HG02973 (cell line): ENCODE results near the gene CLINT1.
"Not testable (repeated sequence)": the region's sequence is repeated elsewhere in the genome, so short reads cannot be mapped to it uniquely, and the experiment has no call there.

Experiments
- ATAC-seq: cut with Tn5 transposase; IDR thresholded peaks from one replicate; pipeline ENCODE4 v1.9.1; 2021; ENCODE audit warnings: moderate library complexity; ENCODE audit not compliant: unreplicated experiment

CLINT1 gene

GRCh38 chr5:157864067-157864466 is 5.1 kb upstream of the CLINT1 start:
- no peak for ATAC-seq

GRCh38 chr5:157862183-157862851 is 3.4 kb upstream of the CLINT1 start:
- no peak for ATAC-seq

- ATAC-seq, result peak; percentile 63
Observed at GRCh38 chr5:157860898-157861890, 2.2 kb upstream of the CLINT1 start.

DNA sequence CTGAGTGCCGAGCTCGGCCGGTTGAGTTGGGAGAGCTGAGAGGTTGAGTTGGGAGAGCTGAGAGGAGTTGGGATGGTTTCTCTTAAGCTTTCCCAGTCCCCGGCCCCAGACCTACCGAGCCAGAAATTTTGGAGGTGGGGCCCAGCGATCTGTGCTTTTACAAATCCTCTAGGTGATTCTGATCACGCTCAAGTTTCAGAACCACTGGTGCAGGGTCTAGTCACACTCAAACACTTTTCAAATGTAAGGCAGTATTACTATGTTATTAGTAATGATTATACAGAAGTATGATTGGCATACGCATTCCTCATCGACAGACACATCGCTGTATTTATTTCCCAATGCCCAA is 256 bp upstream of the CLINT1 start:
- no peak for ATAC-seq

DNA sequence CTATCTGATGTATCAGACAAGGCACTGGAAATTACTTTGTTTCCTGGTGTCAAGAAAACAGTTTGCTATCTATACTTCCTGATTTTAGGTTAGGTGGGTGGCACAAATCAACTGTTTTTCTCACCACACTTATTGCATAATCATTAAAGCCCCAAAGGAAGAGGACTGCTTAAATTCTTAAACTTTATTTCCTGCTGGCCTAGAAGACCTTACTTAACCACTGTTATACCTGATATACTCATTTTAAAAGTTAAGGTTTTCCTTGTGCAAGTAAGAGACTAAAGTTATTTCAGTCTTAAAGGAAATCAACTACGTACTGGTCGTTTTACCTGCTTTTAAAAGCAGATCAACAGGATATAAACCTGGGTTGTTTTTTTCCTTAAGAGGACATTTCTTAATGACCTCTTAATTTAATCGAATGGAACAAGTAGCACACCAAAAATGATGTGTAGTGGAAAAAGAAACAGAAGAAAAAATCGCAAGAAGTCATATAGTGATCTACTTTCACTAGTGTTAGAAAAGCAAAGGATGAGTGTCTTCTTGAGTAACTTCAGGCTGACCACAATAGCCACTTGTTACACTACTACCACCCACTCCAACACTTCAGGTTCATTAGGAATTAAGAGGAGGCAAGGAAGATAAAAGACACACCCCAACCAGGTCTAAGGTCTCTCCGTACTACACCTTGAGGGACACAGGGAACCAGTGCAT is 974 bp downstream of the CLINT1 start:
- ATAC-seq, result no peak

GRCh38 chr5:157855404-157855994 is 3.4 kb downstream of the CLINT1 start:
- no peak for ATAC-seq

DNA sequence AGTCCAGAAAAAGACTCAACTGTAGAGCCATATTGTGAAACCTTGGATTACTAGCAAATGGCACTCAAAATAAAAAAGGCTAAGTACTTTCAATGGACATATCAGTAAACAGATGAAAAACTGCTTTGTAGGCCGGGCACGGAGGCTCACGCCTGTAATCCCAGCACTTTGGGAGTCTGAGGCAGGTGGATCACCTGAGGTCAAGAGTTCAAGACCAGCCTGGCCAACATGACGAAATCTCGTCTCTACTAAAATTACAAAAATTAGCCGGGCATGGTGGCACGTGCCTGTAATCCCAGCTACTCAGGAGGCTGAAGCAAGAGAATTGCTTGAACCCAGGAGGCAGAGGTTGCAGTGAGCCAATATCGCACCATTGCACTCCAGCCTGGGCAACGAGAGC is 5.6 kb downstream of the CLINT1 start:
- ATAC-seq, result not testable (repeated sequence)

DNA sequence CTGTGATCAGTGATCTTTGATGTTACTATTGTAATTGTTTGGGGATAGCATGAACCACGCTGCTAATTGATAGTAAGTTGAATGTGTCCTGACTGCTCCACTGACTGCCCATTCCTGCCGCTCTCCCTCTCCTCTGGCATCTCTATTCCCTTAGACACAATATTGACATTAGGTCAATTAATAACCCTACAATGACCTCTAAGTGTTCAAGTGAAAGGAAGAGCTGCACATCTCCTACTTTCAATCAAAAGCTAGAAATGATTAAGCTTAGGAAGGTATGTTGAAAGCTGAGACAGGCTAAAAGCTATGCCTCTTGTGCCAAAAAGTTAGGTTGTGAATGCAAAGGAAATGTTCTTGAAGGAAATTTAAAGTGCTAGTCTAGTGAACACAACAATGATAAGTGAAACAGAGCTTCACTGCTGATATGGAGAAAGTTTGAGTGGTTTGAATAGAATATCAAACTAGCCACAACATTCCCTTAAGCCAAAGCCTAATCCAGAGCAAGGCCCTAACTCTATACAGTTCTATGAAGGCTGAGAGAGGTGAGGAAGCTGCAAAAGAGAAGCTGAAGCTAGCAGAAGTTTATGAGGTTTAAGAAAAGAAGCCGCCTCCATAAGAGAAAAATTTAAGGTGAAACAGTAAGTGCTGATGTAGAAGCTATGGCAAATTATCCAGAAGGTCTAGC is 12.9 kb downstream of the CLINT1 start:
- no peak for ATAC-seq

- ATAC-seq, result no peak
Observed at GRCh38 chr5:157842787-157843186, 16.2 kb downstream of the CLINT1 start.

GRCh38 chr5:157842185-157842584 is 16.8 kb downstream of the CLINT1 start:
- ATAC-seq, result no peak

- ATAC-seq, result no peak
Observed at GRCh38 chr5:157839157-157839795, 19.7 kb downstream of the CLINT1 start.

- ATAC-seq, result no peak
Observed at GRCh38 chr5:157836121-157836753, 22.7 kb downstream of the CLINT1 start.

DNA sequence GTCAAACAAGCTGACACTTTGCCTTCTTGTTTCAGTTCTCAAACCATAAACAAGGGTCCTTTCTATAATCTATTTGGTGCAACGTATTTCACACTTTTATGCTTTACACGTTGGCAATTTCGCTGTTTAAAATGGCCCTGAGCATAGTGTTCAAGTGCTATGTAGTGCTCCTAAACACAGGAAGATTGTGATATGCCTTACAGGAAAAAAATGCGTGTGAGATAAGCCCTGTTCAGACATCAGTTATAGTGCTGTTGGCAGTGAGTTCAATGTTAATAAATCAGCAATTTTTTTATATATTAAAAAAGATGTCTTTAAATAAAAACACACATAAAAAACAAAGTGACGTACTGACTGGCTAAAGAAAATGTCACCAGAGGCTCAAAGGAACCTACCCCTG is 23.9 kb downstream of the CLINT1 start:
- no peak for ATAC-seq

GRCh38 chr5:157828944-157829639 is 29.9 kb downstream of the CLINT1 start:
- ATAC-seq, result no peak

DNA sequence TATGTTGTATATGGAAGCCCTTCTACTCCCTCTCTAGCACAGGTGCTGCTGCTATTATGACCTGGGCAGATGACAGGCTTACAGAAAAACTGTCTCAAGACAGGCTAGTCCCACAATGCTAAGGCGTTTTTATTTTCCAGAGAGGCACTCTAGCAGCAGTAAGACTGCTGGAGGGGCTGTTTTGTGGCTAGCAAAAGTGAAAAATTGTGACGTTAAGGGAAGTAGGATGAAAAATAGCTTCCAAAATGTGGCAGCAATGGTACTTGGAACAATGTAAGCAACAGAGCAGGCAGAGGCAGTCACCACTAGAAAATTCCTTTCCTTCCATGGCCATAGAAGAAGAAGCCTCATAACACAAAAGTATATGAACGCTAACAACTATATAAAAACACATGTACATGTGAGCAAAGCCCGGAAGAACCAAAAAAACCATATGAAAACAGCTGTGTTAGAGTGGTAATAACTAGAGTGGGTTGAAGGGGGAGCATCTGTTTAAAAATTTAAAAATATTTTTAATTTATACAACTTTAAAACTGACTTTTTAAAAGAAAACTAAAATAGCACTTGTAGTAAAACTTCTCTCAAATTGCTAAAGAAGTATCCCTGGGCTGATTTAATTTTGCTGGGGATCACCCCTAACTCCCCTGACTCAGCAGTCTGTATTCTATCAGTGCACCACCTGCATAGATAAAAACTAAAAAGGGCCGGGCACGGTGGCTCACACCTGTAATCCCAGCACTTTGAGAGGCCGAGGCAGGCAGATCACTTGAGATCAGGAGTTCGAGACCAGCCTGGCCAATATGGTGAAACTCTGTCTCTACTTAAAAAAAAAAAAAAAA is 30.6 kb downstream of the CLINT1 start:
- ATAC-seq, result no peak

DNA sequence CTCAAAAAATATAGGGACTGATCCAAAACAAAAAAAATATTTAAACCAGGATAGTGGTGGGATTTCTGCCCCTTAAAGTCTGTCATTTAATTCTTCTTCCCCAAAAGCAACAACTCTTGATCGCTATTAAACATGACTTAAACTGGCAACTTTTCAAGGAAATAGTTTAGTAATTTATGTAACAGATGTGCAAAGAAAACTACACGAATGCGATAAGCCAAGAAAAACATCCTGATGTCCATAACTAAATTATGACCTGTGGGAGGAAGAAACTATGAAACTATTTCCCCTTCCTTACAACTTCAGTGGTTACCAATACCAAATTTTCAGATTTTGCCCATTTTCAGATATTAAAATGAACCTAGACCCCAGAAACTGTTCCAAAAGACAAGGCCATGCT is 31.5 kb downstream of the CLINT1 start:
- ATAC-seq, result no peak

DNA sequence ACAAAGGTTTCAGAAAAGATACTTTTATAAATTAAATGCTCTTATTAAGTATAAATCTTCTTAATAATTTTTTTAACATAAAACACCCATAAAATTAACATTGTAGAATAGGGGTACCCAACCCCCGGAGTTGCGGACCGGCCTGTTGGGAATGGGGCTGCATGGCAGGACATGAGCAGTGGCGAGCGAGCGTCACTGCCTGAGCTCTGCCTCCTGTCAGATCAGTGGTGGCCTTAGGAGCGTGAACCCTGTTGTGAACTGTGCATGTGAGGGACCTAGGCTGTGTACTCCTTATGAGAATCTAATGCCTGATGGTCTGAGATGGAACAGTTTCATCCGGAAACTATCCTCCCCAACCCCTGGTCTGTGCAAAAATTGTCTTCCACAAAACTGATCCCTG is 35.3 kb downstream of the CLINT1 start:
- no peak for ATAC-seq
